SJSA1 (cell line): ENCODE measurements around the gene FAM110A. TPM values are rescaled to one million over a fixed set of nuclear protein-coding genes. Genes with fewer than 3 reads are reported as not detected.
A peak's percentile ranks its signal among the peaks of the same experiment; 100 is the strongest.

Experiments
- DNase-seq, 2 experiments: peaks; one replicate each; pipeline ENCODE4 v3.0.0-alpha.2; 2015 to 2020; ENCODE audit warnings: low spot score in 2 of 2, low read depth in 1 of 2
- H3K27ac ChIP-seq: fragments of 250-450 bp; sonication (Bioruptor Pico); 2 replicates; pipeline ENCODE4 v1.5.1; 2020; ENCODE audit warnings: mild to moderate bottlenecking, moderate library complexity
- H3K27me3 ChIP-seq: fragments of 250-450 bp; sonication (Bioruptor Pico); replicated peaks from 2 replicates; pipeline ENCODE4 v1.5.1; 2020; ENCODE audit warnings: mild to moderate bottlenecking, moderate library complexity
- H3K36me3 ChIP-seq: fragments of 250-450 bp; sonication (Bioruptor Pico); 2 replicates; pipeline ENCODE4 v1.5.1; 2020; ENCODE audit warnings: mild to moderate bottlenecking
- H3K4me1 ChIP-seq: fragments of 250-450 bp; sonication (Bioruptor Pico); replicated peaks from 2 replicates; pipeline ENCODE4 v1.6.1; 2021; ENCODE audit warnings: mild to moderate bottlenecking
- H3K4me3 ChIP-seq: fragments of 250-450 bp; sonication (Bioruptor Pico); 2 replicates; pipeline ENCODE4 v1.5.1; 2020; ENCODE audit warnings: mild to moderate bottlenecking
- H3K9me3 ChIP-seq: fragments of 250-450 bp; sonication (Bioruptor Pico); replicated peaks from 2 replicates; pipeline ENCODE4 v1.5.1; 2020; ENCODE audit warnings: mild to moderate bottlenecking
- total RNA-seq: library from RNA; depleted of rRNA; stranded (reverse); fragments of >200 nt; shearing (Covaris generic); gene quantifications from 2 replicates; pipeline ENCODE4 v1.2.3, GENCODE V29; 2014

Gene FAM110A
- total RNA-seq, 1 experiment from 2014 or later = 11.5 TPM

DNA sequence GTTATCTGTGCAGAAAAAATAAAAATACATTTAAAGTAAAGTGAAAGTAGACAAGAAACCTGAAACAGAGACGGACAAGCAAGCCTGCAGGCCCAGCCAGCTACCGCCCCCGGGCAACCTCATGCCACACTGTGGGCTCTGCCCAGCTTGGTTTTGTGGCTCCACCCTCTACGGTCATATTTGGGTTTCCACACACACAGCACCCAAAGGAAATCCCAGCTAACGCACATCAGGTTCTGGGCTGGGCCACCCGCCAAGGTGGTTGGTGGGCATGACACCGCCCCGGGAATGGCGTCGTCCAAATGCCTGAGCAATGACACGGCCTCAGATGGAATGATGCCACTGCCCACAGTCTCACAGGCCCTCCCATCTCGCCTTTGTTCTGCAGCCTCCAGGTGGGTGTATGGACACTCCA, 22.9 kb downstream of the FAM110A start:
- peaks cover 41% of the 10 kb centered on the region for H3K4me1 ChIP-seq
- H3K9me3 ChIP-seq = no peaks in the 10 kb centered on the region
- 0 out of 2 replicates have a peak, but pooled peaks cover 2% of the 10 kb centered on the region for H3K36me3 ChIP-seq
- H3K27ac ChIP-seq = peak overlapping the region; percentile 59
- H3K27me3 ChIP-seq = no peaks in the 10 kb centered on the region
- DNase-seq = peak; percentile 88 to 95
- H3K4me3 ChIP-seq = no peak overlapping the region

DNA sequence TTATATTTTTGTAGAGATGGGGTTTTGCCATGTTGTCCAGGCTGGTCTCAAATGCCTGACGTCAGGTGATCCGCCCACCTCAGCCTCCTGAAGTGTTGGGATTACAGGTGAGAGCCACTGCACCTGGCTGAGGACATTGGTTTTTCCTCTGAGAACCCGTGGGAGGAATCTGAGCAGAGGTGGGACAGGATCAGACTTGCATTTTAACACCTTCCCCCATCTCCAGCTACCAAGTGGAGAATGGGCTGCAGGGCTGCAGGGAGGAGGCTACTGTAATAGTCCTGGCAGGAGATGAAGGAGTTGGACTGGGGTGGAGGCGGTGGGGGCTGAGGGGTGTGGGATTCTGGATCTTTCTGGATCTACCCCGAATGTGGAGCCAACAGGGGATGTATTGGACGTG, 24.5 kb downstream of the FAM110A start:
- H3K36me3 ChIP-seq = 0 out of 2 replicates have a peak, but pooled peaks cover 2% of the 10 kb centered on the region
- no peak overlapping the region for H3K27ac ChIP-seq
- H3K27me3 ChIP-seq = no peaks in the 10 kb centered on the region
- DNase-seq = no peak
- H3K4me1 ChIP-seq = peaks cover 41% of the 10 kb centered on the region
- no peak overlapping the region for H3K4me3 ChIP-seq
- no peaks in the 10 kb centered on the region for H3K9me3 ChIP-seq

DNA sequence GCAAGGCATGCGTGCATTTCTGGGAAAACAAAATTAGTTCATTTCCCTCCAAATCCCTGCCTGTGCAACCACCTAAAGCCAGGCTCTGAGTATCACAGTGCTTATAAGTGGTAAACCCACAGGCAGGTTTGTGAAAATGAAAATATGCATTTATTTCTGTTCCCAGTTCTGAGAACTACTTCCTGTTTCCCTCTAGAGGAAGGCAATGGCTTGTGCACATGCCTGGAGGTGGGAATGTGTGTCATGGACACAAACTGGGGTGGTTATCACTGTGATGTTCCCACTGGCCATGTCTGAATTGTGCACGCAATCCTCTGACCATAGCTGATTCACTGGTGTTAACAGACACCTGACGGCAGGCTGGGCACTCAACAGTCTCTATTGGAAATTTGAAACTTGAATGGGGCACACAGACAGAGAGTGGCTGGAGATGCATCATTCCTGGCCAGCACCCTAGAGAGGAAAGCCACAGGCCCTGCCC, 26.3 kb downstream of the FAM110A start:
- no peaks in the 10 kb centered on the region for H3K27me3 ChIP-seq
- no peak for DNase-seq
- H3K4me1 ChIP-seq = peaks cover 29% of the 10 kb centered on the region
- H3K4me3 ChIP-seq = no peak overlapping the region
- no peaks in the 10 kb centered on the region for H3K36me3 ChIP-seq
- no peaks in the 10 kb centered on the region for H3K9me3 ChIP-seq
- no peak overlapping the region for H3K27ac ChIP-seq

DNA sequence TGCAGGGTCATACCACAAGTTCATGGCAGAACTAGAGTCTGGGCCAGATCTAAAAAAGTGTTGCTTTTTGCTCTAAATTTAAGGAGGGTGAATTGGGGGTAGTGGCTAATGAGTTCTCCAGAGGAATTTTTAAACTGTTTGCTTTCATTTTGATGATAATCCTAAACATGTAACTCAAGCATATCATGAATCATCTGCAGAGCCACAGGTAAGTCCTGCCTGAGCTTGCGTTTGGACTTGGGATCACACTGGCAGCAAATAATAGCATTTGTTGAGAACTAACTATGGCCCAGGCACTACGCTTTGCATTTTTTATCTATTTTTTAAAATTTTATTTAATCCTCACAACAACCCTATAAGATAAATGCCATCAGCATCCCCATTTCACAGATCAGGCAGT, 27.4 kb downstream of the FAM110A start:
- Histone ChIP-seq H3K27ac (no peak overlapping the region), H3K36me3 (no peaks in the 10 kb centered on the region), H3K4me3 (no peak overlapping the region), H3K4me1 (peaks cover 18% of the 10 kb centered on the region), H3K9me3 (no peaks in the 10 kb centered on the region), H3K27me3 (no peaks in the 10 kb centered on the region)
- DNase-seq = no peak

DNA sequence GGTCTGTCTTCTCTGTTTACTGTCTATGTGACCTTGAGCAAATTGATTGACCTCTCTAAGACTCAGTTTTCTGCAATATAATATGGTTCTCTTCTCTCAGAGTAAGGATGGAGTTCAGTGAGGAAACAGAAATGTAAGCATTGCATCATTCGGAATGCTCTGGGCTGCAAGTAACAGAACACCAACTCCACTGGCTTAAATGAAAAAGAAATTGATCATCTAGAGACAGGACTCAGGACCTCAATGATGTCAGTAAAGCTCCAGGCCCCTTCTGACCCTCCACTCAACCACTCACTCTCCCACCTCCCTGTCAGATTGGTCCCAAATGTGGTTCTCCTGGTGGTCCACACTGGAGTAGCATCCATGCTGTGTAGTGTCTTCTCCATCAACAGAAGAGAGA, 31.9 kb downstream of the FAM110A start:
- Histone ChIP-seq H3K27ac (no peak overlapping the region), H3K27me3 (no peaks in the 10 kb centered on the region), H3K4me3 (no peak overlapping the region), H3K9me3 (no peaks in the 10 kb centered on the region), H3K36me3 (no peaks in the 10 kb centered on the region), H3K4me1 (no peaks in the 10 kb centered on the region)
- DNase-seq = no peak

DNA sequence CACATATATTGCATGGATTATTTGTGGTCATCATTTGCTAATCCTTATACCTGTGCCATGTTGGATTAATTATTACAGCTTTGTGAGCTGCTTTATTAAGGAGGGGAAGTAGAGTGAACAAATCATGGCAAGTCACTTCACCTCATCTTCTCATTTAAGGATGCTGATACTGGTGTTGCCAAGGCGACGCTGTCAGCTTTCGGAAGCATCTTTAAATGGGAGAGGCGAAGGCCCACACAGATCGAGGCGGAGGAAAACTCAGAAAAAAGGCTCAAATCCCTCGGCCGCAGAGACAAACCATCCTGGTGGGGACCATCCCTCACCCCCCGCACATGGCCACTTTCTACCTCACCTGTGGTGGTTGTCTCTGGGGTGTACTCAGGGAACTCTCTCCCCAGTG, 34.8 kb downstream of the FAM110A start:
- Histone ChIP-seq H3K4me1 (no peaks in the 10 kb centered on the region), H3K36me3 (no peaks in the 10 kb centered on the region), H3K27me3 (peaks cover 4% of the 10 kb centered on the region; the same call in 1 of the 2 replicates), H3K27ac (no peak overlapping the region), H3K9me3 (no peaks in the 10 kb centered on the region), H3K4me3 (no peak overlapping the region)
- no peak for DNase-seq

DNA sequence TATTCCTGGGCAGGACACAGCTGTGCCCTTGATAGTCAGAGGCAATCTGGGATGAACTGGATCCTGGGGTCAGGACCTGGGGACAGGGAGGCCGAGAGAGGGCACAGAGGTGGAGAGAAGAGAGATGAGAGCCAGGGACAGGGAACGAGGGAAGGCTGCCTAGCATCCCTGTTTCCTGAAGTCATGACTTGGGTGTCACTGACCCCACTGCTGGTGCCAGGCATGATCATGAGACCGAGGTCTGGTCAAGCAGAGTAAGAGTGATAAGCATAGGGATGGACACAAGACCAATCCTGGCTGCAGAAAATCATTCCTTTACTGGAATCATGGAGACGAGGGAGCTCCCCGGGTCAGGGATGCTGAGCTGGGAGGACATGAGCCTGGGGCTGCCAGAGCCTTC, 36.1 kb downstream of the FAM110A start:
- Histone ChIP-seq H3K27ac (no peak overlapping the region), H3K27me3 (peaks cover 4% of the 10 kb centered on the region; the same call in 1 of the 2 replicates), H3K4me3 (no peak overlapping the region), H3K4me1 (no peaks in the 10 kb centered on the region), H3K9me3 (no peaks in the 10 kb centered on the region), H3K36me3 (no peaks in the 10 kb centered on the region)
- DNase-seq = no peak

DNA sequence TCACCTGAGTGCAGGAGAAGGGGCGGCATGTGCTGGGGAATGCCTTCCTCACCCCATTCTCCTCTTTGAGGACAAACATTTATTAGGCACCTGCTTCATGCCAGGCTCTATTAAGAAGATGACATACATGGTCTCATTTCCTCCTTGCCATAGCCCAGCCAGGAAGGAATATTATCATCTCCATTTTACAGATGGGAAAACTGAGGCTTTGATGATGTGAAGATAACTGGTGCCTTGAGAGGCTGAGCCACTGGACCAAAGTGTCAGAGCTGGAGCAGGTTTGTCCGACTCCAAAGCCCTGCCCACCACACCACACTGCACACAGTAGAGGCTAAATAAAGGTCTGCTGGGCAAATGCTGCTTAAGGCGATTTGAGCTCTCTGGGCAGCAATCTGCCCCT, 37.2 kb downstream of the FAM110A start:
- H3K36me3 ChIP-seq = no peaks in the 10 kb centered on the region
- no peak overlapping the region for H3K27ac ChIP-seq
- DNase-seq = no peak
- no peak overlapping the region for H3K4me3 ChIP-seq
- no peaks in the 10 kb centered on the region for H3K9me3 ChIP-seq
- H3K4me1 ChIP-seq = no peaks in the 10 kb centered on the region
- peaks cover 4% of the 10 kb centered on the region; the same call in 1 of the 2 replicates for H3K27me3 ChIP-seq

DNA sequence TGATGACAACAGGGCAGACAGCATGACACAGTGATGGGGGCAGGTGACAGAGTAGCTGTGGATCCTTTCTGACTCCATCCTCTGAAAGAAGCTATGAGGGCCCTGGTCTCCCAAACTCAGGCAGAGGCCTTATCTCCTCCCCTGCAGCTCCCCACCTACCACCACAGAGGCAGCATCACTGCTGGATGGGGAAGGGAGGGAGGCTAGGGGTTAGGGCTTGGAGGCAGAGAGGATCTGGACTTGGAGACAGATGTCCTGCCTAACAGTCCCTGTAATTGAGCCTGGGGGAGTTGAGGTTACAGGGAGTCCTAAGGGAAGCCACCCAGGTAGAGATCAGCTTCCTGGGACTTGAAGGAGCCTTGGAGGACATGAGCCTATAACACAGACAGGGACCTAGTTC, 37.9 kb downstream of the FAM110A start:
- no peak overlapping the region for H3K27ac ChIP-seq
- H3K27me3 ChIP-seq = peaks cover 4% of the 10 kb centered on the region; the same call in 1 of the 2 replicates
- DNase-seq = no peak
- no peaks in the 10 kb centered on the region for H3K36me3 ChIP-seq
- H3K9me3 ChIP-seq = no peaks in the 10 kb centered on the region
- no peaks in the 10 kb centered on the region for H3K4me1 ChIP-seq
- no peak overlapping the region for H3K4me3 ChIP-seq

DNA sequence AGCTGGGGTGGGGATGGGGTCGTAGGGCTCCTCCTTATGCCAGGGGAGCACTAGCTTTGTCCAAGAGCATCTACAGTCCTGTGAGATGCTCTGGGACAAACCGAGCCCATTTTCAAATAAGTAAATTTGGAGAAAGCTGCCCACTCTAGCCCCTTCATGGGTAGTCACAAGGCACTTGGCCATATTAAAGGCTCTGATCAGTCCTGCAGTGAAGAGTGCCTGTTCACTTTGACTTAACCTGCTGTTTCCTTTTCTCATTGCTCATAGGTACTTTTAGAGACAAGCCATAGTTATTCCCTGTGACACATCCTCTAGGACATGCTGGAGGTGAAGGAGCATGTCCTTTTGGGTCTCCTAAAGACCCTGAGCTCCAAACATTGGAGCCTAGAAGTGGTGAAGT, 38.4 kb downstream of the FAM110A start:
- H3K4me3 ChIP-seq = no peak overlapping the region
- H3K9me3 ChIP-seq = no peaks in the 10 kb centered on the region
- H3K27me3 ChIP-seq = peaks cover 4% of the 10 kb centered on the region; the same call in 1 of the 2 replicates
- H3K4me1 ChIP-seq = no peaks in the 10 kb centered on the region
- H3K27ac ChIP-seq = no peak overlapping the region
- no peaks in the 10 kb centered on the region for H3K36me3 ChIP-seq
- DNase-seq = no peak

DNA sequence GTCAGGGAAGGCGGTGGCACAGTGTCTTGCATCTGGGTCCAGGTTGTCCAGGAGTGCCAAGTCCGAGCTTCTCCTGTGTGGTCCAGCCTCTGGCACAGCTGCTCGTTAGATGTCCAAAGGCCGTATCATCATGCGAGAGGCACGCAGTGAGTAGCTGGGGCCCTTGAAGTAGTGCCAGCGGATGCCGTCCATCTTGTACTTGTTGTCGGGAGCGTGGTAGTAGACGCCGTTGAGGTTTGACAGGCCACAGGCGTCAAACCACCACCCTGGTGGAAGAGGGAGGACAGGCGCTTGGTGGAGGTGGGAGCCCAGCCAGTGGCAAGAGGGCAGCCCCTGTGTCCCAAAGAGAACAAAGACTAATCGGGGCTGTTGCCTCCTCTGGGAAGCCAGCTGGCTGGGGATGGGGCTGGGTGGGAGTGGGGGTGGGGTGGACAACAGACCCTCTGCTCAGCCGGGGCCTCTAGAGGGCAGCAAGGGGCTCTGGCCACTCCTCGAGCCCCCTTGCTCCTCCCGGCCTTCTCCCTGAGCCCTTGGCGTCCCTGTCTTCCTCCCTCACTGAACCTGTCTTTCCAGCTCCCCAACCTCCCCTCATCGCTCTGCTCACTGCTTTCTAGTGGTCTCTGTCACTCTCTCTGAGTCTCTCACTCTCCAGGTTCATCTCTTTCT, 39.5 kb downstream of the FAM110A start:
- H3K4me1 ChIP-seq = no peaks in the 10 kb centered on the region
- no peaks in the 10 kb centered on the region for H3K36me3 ChIP-seq
- no peak for DNase-seq
- no peak overlapping the region for H3K4me3 ChIP-seq
- H3K27ac ChIP-seq = no peak overlapping the region
- H3K9me3 ChIP-seq = no peaks in the 10 kb centered on the region
- peaks cover 4% of the 10 kb centered on the region; the same call in 1 of the 2 replicates for H3K27me3 ChIP-seq

DNA sequence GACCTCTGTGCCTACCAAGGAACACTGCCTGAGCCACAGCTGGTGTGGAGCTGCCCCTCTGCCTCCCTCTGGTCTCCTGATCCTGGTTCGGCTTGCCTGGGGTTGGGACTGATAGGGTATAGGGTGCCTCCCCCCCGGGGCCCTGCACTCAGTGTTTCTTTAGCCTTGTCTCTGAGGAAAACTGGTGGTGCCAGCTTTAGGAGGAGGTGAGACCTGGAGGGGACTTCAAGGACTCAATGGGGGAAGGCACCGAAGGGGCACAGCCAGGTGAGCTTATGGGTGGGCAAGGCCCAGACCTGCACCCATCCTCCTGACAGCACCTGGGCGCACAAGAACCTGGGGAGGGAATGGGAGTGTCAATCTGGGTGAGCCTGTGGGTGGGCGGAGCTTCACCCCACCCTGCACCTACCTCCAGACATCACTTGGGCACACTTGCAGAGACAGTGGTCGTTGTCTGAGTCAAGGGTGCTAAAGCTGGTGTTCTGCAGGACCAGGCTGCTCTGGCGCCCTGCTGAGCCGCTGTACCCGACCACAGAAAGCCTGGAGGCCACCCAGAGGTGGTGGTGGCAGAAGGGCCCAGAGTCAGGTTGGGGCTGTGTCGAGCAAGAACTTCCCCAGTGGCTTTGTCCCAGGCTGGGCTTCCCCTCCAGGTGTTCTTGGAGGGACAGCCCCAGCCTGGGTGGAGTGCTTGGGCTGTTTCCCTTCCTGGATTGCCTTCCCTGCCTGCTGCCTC, 40.5 kb downstream of the FAM110A start:
- no peaks in the 10 kb centered on the region for H3K36me3 ChIP-seq
- H3K4me1 ChIP-seq = no peaks in the 10 kb centered on the region
- H3K27me3 ChIP-seq = peaks cover 6% of the 10 kb centered on the region
- H3K9me3 ChIP-seq = no peaks in the 10 kb centered on the region
- no peak overlapping the region for H3K4me3 ChIP-seq
- DNase-seq = no peak
- no peak overlapping the region for H3K27ac ChIP-seq

DNA sequence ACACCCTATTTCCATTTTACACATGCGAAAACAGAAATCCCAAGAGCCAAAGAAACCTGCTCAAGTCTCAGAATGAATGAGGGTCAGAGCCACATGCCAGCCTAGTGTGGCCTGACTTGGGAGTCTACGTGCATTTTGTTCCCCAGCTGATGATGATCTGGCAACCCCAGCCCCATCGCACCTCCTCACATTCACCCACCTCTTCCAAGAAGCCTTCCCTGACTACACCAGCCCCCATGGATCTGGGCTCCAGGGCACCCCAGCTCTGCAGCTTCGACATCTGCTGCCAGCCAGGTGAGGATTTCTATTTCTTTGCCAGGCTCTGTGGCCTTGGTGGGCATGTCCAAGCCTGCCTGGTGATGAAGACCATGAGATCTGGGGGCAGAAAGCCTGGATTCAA, 41.6 kb downstream of the FAM110A start:
- H3K27ac ChIP-seq = no peak overlapping the region
- no peak for DNase-seq
- H3K36me3 ChIP-seq = no peaks in the 10 kb centered on the region
- H3K4me1 ChIP-seq = no peaks in the 10 kb centered on the region
- H3K4me3 ChIP-seq = no peak overlapping the region
- H3K9me3 ChIP-seq = no peaks in the 10 kb centered on the region
- H3K27me3 ChIP-seq = peaks cover 8% of the 10 kb centered on the region

DNA sequence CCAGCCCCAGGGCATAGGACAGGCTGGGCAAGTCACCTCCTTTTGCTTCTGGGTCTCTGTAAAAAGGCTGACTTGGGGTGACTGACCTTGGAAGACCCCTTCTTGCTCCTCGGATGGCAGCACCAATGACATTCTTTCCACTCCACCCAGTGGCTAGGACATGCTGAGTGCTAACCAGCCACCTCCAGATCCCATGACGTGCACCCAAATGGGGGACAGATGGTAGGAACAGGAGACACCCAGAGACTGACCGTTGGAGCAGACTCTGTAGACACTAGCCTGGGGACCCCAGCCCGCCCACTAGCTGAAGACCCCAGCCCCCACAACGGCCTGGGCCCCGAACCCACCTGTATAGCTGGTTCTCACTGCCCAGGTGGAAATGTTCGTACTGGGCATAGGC, 44.3 kb downstream of the FAM110A start:
- H3K27ac ChIP-seq = no peak overlapping the region
- H3K27me3 ChIP-seq = peaks cover 4% of the 10 kb centered on the region; the same call in 1 of the 2 replicates
- no peaks in the 10 kb centered on the region for H3K9me3 ChIP-seq
- DNase-seq = no peak
- H3K4me1 ChIP-seq = peaks cover 5% of the 10 kb centered on the region; the same call in 1 of the 2 replicates
- H3K4me3 ChIP-seq = no peak overlapping the region
- no peaks in the 10 kb centered on the region for H3K36me3 ChIP-seq
